Heart right ventricle (tissue), 16 donors: ENCODE results near the gene PROP1. TPM values are rescaled to one million over a fixed set of nuclear protein-coding genes. Genes with fewer than 3 reads are reported as not detected.

Experiments used
- ATAC-seq, 8 donors: fragments of 200-7000 bp; cut with Tn5 transposase; one replicate each; pipeline ENCODE4 v1.9.1; 2020; ENCODE audit warnings: mild to moderate bottlenecking in 8 of 8, moderate library complexity in 8 of 8, moderate number of reproducible peaks in 1 of 8
- DNase-seq, 2 donors: peaks; one replicate each; pipeline ENCODE4 v3.0.0-alpha.2; 2020
- H3K27ac ChIP-seq, 10 donors: fragments of 200-600 bp; sonication (generic) in 2 of 10; one replicate each; pipeline versions ENCODE4 v1.5.0 to v1.8.0; 2020 to 2022; ENCODE audit warnings: mild to moderate bottlenecking in 3 of 10
- H3K27me3 ChIP-seq, 7 donors: fragments of 200-600 bp; one replicate each; pipeline ENCODE4 v1.8.0; 2021 to 2022; ENCODE audit warnings: mild to moderate bottlenecking in 2 of 7
- H3K36me3 ChIP-seq, 9 donors: fragments of 200-600 bp; sonication (generic) in 1 of 9; one replicate each; pipeline versions ENCODE4 v1.5.0 to v1.8.0; 2020 to 2022; ENCODE audit warnings: mild to moderate bottlenecking in 2 of 9
- H3K4me1 ChIP-seq, 9 donors: fragments of 200-600 bp; sonication (generic) in 1 of 9; one replicate each; pipeline versions ENCODE4 v1.5.0 to v1.8.0; 2020 to 2022; ENCODE audit warnings: mild to moderate bottlenecking in 4 of 9
- H3K4me3 ChIP-seq, 10 donors: fragments of 200-600 bp; sonication (generic) in 2 of 10; one replicate each; pipeline versions ENCODE4 v1.5.0 to v1.8.0; 2020 to 2022; ENCODE audit warnings: mild to moderate bottlenecking in 7 of 10, moderate library complexity in 2 of 10
- H3K9me3 ChIP-seq, 11 donors: fragments of 200-600 bp in 10 of 11; sonication (generic) in 2 of 11; one replicate each; pipeline versions ENCODE4 v1.5.0 to v1.8.0; 2013 to 2022; ENCODE audit warnings: mild to moderate bottlenecking in 2 of 11, control low read depth in 1 of 11, moderate library complexity in 1 of 11
- CTCF ChIP-seq, 9 donors: fragments of 200-600 bp; sonication (generic) in 2 of 9; IDR thresholded peaks; one replicate each; pipeline versions ENCODE4 v1.5.0 to v1.8.0; 2021 to 2022; ENCODE audit warnings: antibody characterized with exemption in 9 of 9, mild to moderate bottlenecking in 5 of 9, moderate library complexity in 1 of 9
- WGBS, 2 donors: extraction: QIAGEN DNeasy Blood & Tissue Kit; methylation state at CpG; one replicate each; pipeline ENCODE4 v1.1.7; 2013; ENCODE audit warnings: inconsistent platforms in 1 of 2; 5-methylcytosine and 5-hydroxymethylcytosine counted together
- intact Hi-C, 10 donors: fragments of 100-400 bp; cut with DNase I; formaldehyde crosslinking; loops; one replicate each; pipeline versions ENCODE4 v1.11.1 to v1.14.2; 2022
- polyA plus RNA-seq, 2 donors: library from polyadenylated mRNA; stranded (reverse); fragments of 200-250 nt; gene quantifications; one replicate each; pipeline ENCODE4 v1.2.3, GENCODE V29; 2013
- total RNA-seq, 10 donors: library from RNA; stranded (reverse); fragmentation: NEBNext Ultra II Directional in 3 of 10; extraction: Animal tissue kit (Norgen Biotek cat#: 25700) in 3 of 10; gene quantifications; one replicate each; pipeline versions ENCODE4 v1.2.1 to v1.2.4, GENCODE V29; 2021 to 2023
- donor health status: Arrhythmogenic right ventricular cardiomyopathy.
- donor health status: ischemic (EF 13 %, LVEDD 7.1; RV severe dilation, severe dysfunction).
- donor health status: healthy with polysubstance abuse.
- donor health status: DM: no; HTN: yes; CAD: no.
- donor health status: DM: no; HTN: no; CAD: no.
- donor health status: ischemic (EF 25% LVEDD 6.9; RV normal size, moderate dysfunction).
- donor health status: ischemic (EF 25% LVEDD 5.7; RV mildly dilated, moderate dysfunction).
- donor health status: healthy.
- donor health status: DM: yes; HTN: yes; CAD: no.
- donor health status: Ischemic cardiomyopathy.
- donor health status: ischemic (EF 35%, LVEDD 5.7; RV mildly dilated, moderate dysfunction).
- donor health status: nonischemic (EF 11% LVEDD 7.7; RV severe dilation, severe dysfunction).
- donor health status: DM: yes; HTN: yes; CAD: no.
- donor health status: PGD.
- donor health status: ischemic (EF 29% LVEDD 5.4; RV normal size, mild dysfunction).
- donor health status: nonischemic (EF 23%, LVEDD 6.1; RV moderate dilation, normal function).

PROP1 gene
- total and polyA plus RNA-seq, 12 donors, result not detected

GRCh38 chr5:177966839-177967166 is 29.2 kb downstream of the PROP1 start:
- Histone ChIP-seq H3K4me1 (no peaks in the 10 kb centered on the region), H3K9me3 (no peaks in the 10 kb centered on the region), H3K36me3 (no peaks in the 10 kb centered on the region), H3K27me3 (peaks cover 0 to 27% (median 3%) of the 10 kb centered on the region in 7 donors), H3K27ac (no peak overlapping the region), H3K4me3 (no peak overlapping the region)
- 79% methylated on average over 7 of the region's 7 CpGs for WGBS, 2 donors
- no peak for DNase-seq
- TF ChIP-seq CTCF (IDR thresholded peaks at IDR 0.05), result no peak
- intact Hi-C loops, result no loop called here
- no peak for ATAC-seq

- H3K4me1 ChIP-seq, result no peaks in the 10 kb centered on the region
- intact Hi-C loops, result no loop called here
- H3K9me3 ChIP-seq, result no peaks in the 10 kb centered on the region
- H3K27me3 ChIP-seq, result peaks cover 0 to 25% (median 3%) of the 10 kb centered on the region in 7 donors
- no peak overlapping the region for H3K27ac ChIP-seq
- H3K36me3 ChIP-seq, result no peaks in the 10 kb centered on the region
- DNase-seq, result no peak
- 82% methylated on average over 19 of the region's 19 CpGs for WGBS, 2 donors
- no peak for ATAC-seq
- TF ChIP-seq CTCF (IDR thresholded peaks at IDR 0.05), result no peak
- no peak overlapping the region for H3K4me3 ChIP-seq
These were observed 29.8 kb downstream of the PROP1 start for GRCh38 chr5:177966009-177966838.

GRCh38 chr5:177964471-177964870 is 31.6 kb downstream of the PROP1 start:
- no peaks in the 10 kb centered on the region for H3K4me1 ChIP-seq
- peaks cover 0 to 19% (median 0%) of the 10 kb centered on the region in 7 donors for H3K27me3 ChIP-seq
- ATAC-seq, result no peak
- H3K36me3 ChIP-seq, result no peaks in the 10 kb centered on the region
- TF ChIP-seq CTCF (IDR thresholded peaks at IDR 0.05), result no peak
- H3K4me3 ChIP-seq, result no peak overlapping the region
- no peak for DNase-seq
- H3K27ac ChIP-seq, result no peak overlapping the region
- WGBS, 2 donors, result 92 to 96% methylated on average over 12 of the region's 12 CpGs
- intact Hi-C loops, result no loop called here
- no peaks in the 10 kb centered on the region for H3K9me3 ChIP-seq

- WGBS, 2 donors, result 88 to 94% methylated on average over 14 of the region's 14 CpGs
- intact Hi-C loops, result no loop called here
- Histone ChIP-seq H3K4me1 (no peaks in the 10 kb centered on the region), H3K36me3 (no peaks in the 10 kb centered on the region), H3K27ac (no peak overlapping the region), H3K4me3 (no peak overlapping the region), H3K27me3 (peaks cover 0 to 17% (median 0%) of the 10 kb centered on the region in 7 donors), H3K9me3 (no peaks in the 10 kb centered on the region)
- no peak for TF ChIP-seq CTCF (IDR thresholded peaks at IDR 0.05)
- DNase-seq (no peak), ATAC-seq (no peak)
These were observed 32.1 kb downstream of the PROP1 start for GRCh38 chr5:177963966-177964365.
